NCI-H2081 (cell line): Measurements from ENCODE around the gene NFKB2.

Source experiments
- DNase-seq, 2 experiments: peaks; one replicate each; lab custom pipeline; 2025; lab: John Stamatoyannopoulos, UW

NFKB2 gene

GRCh38 chr10:102422545-102423129 is 27.1 kb downstream of the NFKB2 start:
- DNase-seq = peak; percentile 49 to 61

DNA sequence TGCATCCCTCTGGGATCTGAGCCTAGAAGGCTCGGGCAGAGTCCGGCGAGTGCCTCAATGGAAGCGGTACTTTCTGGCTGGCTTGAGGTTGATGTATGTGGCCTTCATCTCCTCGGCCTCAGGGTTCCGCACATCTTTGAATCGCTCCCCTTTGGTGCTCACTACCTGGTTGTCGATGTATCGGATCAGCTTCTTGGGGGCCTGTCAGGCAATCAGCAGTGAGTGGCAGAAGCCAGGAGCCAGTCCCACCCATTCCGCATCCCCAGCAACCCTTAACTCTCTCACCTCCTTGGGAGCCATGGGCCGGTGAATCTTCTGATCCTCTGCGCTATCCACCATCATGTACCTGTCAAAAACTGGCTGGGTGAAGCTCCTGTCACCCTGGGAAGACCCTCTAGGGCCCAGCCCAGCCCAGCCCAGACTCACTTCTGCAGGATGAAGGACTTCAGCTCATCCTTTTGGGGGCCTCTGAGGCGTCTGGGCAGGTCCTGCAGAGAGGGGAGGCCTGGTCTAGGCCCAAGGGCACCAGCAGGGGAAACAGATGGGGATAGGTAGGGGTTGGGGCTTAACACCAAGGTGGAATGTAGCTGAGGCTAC is 28.0 kb downstream of the NFKB2 start:
- DNase-seq = no peak

GRCh38 chr10:102424145-102424544 is 28.6 kb downstream of the NFKB2 start:
- no peak for DNase-seq

- DNase-seq = no peak
Measured at GRCh38 chr10:102424916-102425315, 29.4 kb downstream of the NFKB2 start.

GRCh38 chr10:102425444-102425843 is 29.9 kb downstream of the NFKB2 start:
- DNase-seq = no peak

GRCh38 chr10:102426803-102427287 is 31.3 kb downstream of the NFKB2 start:
- no peak for DNase-seq

GRCh38 chr10:102429468-102429867 is 34.0 kb downstream of the NFKB2 start:
- DNase-seq = no peak

DNA sequence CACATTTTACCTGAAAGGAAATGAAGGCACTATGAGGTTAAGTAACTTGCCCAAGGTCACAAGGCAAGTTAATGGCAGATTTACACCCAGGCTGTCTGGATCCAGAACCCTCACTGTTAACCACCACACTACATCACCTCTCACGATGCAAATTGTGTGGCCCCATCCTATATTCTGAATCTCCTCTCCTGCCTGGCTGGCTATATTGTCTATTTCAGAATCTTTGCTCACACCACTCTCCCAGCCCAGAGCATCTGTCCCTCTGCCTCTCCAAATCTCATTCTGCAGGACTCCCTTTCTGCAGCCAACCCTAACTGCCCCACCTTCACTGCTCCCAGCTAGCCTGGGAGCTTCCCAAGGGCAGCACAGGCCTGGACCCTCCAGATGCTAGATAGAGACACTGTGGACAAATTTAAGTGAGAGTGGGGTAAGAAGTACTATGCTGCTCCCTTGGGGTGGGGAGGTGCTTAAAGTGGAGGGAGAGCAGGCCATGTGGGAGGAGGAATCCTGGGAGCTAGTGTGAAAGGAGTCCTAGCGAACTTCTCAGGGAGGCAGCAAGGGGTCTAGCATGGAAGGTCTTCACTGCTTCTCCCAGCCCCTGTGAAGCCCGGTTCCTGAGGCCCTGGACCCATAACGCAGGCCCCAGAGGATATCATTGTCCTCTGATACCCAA is 36.1 kb downstream of the NFKB2 start:
- DNase-seq = peak in 1 of 2 experiments; percentile 11

- peak; percentile 90 to 94 for DNase-seq
Measured at GRCh38 chr10:102432162-102432950, 36.9 kb downstream of the NFKB2 start, which contains the start of gene CUEDC2. TSS of gene CUEDC2 (minus strand) at chr10:102432574. CDS start at chr10:102425188, 7,386 bp downstream.

GRCh38 chr10:102433619-102434046 is 38.1 kb downstream of the NFKB2 start:
- DNase-seq = no peak

- no peak for DNase-seq
Measured at GRCh38 chr10:102434394-102435132, 39.1 kb downstream of the NFKB2 start.

- no peak for DNase-seq
Measured at GRCh38 chr10:102435133-102435497, 39.6 kb downstream of the NFKB2 start.

DNA sequence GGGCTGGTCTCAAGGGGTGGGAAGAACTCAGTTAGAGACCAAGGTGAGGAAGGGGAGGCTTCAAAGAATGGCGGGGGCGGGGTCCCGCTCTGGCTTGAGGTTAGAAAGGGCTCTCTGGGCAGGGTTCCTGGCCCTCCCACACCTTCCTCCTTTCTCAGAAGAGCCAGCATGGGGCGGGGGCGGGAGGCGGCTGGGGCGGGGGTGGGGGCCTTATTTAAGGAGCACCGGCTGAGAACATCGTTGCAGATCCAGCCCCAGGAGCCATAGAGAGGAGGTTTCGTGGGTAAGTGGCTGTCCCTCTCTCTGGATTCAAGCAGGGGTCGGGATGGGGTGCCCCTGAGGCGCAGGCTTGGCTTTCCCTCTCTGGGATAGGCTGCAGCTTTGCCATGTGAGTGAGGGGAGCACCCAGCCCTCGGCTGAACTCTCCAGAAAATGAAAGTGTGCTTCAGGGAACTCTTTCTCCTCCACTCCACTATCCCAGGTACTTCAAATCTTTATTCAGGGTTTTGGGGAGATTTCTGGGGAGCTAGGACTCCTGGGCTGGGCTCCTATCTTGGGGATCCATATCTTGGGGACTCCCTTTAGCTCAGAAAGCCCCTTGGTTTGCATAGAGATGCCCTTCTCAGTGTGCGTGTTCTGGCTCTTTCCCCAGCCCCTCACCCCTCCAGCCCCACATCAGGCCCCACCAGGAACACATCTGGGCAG is 40.2 kb downstream of the NFKB2 start:
- DNase-seq = no peak

DNA sequence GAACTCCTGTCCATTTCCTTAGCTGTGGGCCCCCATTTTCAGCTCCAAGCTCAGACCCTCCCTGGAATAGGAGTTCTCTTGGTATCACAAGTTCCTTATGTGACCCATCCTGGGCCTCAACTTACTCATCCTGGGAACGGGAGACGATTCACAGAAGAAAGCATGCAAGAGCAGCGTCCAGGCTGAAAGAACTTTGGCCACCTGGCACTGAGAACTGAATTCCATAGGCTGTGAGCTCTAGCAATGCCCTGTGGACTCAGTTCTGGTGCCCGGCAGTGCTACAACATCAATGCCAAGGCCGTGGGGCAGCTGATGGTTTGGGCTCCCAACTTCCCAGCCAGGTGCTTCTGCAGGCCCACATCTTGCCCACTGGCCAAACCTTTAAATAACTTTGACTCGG is 40.8 kb downstream of the NFKB2 start:
- no peak for DNase-seq

DNA sequence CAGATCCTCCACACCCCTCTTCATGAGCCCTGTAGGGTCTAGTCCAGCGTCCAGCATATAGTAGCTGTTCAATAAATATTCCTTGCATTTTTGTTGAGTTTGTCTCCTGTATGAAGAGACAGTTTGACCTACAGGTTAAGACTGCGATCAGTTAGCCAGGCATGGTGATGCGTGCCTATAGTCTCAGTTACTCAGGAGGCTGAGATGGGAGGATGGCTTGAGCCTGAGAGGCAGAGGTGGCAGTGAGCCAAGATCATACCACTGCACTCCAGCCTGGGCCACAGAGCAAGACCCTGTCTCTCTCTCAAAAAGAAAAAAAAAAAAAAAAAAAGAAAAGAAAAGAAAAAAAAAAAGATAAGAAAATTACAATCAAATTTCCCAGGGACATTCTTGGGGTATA is 42.0 kb downstream of the NFKB2 start:
- DNase-seq = no peak

- DNase-seq = no peak
Measured at GRCh38 chr10:102438374-102438773, 42.9 kb downstream of the NFKB2 start.

DNA sequence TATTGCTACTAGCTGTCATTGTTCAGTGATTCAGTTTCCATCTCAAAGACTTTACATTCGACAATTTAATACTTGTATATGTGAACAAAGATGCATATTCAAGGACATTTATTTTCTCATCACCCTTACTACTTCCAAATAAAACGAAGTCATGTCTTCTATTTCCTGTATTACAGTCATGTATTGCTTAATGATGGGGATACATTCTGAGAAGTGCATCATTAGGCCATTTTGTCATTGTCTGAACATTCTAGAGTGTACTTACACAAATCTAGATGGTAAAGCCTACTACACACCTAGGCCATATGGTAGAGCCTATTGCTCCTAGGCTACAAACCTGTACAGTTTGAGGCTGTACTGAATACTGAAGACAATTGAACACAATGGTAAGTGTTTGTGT is 49.3 kb downstream of the NFKB2 start:
- DNase-seq = no peak

DNA sequence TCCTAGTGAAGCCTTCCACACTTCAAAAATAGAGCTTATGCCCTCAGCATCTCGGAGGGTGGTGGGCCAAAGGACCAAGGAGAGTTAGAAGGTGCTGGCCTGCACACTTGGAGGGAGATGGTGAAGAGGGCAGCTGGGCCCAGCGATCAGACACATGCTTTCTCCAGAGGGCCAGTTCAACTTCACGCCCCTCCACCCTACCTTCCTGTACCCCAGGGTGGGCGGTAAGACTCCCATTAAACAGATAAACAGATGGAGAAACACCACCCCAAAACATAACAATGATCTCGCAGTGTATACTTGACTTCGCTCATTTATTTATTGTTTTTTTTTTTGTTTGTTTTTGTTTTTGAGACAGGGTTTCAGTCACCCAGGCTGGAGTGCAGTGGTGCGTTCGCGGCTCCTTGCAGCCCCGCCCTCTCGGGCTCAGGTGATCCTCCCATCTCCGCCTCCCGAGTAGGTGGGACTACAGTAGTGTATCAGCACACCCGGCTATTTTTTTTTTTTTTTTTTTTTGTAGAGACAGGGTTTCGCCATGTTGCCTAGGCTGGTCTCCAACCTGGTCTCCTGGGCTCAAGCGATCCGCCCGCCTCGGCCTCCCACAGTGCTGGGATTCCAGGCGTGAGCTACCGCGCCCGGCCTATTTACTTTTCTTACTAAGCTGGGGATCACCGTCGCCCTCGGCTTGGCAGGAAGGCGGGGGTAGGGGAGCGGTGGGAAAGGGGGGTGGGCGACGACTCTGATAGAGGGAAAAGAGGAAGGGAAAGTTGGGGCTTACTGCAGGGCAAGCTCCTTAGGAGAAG is 54.0 kb downstream of the NFKB2 start:
- peak; percentile 68 to 80 for DNase-seq

DNA sequence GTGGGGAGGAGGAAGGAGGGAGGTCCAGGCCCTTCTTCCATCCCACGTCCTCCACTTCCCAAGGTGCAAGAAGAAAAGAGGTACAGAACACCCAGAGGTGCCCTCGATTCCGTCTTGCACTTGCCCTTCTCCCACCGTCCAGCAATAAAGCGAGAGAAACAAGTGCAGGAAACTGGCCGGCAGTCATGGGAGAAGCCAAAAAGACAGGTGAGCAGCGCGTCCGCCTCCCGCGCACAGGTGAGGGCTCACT is 54.5 kb downstream of the NFKB2 start:
- DNase-seq = no peak

DNA sequence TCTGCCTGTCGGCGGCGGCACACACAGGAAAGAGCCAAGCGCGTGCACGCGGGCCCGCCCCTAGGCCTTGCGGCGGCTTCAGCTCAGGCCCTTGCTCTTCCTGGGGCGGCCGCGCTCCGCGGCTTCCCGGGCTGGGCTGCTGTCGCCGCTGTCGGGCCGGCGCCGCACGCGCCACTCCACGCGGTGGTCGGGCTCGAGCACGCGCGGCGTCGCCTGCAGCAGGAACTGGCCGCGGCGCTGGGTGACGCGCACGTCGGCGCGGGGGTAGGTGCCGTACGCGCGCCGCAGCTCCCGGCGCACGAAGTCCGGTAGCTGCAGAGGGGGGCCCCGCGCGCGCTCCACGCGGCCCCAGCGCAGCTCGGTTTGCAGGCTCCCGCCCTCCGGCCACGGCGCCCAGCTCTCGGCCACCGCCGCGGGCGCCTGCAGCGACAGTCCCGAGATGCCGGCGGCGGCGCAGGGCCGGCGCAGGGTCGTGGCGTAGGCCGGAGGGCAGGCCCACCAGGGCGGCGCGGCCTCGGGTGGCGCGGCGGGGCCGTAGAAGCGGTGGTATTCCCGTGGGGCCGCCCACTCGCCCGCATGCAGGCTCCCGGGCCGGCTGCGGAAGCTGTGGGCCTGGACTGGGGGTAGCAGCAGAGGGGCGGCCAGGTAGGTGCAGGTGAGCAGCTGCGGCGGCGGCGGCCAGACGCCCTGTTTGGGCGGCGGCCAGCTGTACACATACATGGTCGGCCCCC is 55.0 kb downstream of the NFKB2 start:
- DNase-seq = peak; percentile 84 to 90
